Hepatocyte (in vitro differentiated cells): ENCODE data around the gene BID. TPM values are rescaled to one million over a fixed set of nuclear protein-coding genes. Genes with fewer than 3 reads are reported as not detected.

Experiments
- DNase-seq: peaks from one replicate; pipeline ENCODE4 v3.0.0-alpha.2; 2016; ENCODE audit warnings: low spot score
- H2AFZ ChIP-seq: fragments of 200-600 bp; sonication (generic); 2 replicates; pipeline ENCODE4 v1.6.0; 2016; ENCODE audit warnings: antibody characterized with exemption, mild to moderate bottlenecking
- H3K27ac ChIP-seq: fragments of 200-600 bp; sonication (generic); 2 replicates; pipeline ENCODE4 v1.5.1; 2016; ENCODE audit warnings: mild to moderate bottlenecking
- H3K27me3 ChIP-seq: fragments of 200-600 bp; sonication (generic); 2 replicates; pipeline ENCODE4 v1.6.1; 2016
- H3K36me3 ChIP-seq: fragments of 200-600 bp; sonication (generic); replicated peaks from 2 replicates; pipeline ENCODE4 v1.5.1; 2016; ENCODE audit warnings: low read depth; ENCODE audit not compliant: insufficient read depth
- H3K4me1 ChIP-seq: fragments of 200-600 bp; sonication (generic); 2 replicates; pipeline ENCODE4 v1.5.1; 2016; ENCODE audit warnings: mild to moderate bottlenecking, moderate library complexity; ENCODE audit not compliant: insufficient read depth
- H3K4me2 ChIP-seq: fragments of 200-600 bp; sonication (generic); 2 replicates; pipeline ENCODE4 v1.6.0; 2016
- H3K4me3 ChIP-seq: fragments of 200-600 bp; sonication (generic); 2 replicates; pipeline ENCODE4 v1.5.1; 2016; ENCODE audit warnings: mild to moderate bottlenecking
- H3K79me2 ChIP-seq: fragments of 200-600 bp; sonication (generic); 2 replicates; pipeline ENCODE4 v1.6.0; 2017; ENCODE audit warnings: mild to moderate bottlenecking
- H3K9me2 ChIP-seq: fragments of 200-600 bp; sonication (generic); replicated peaks from 2 replicates; pipeline ENCODE4 v1.6.0; 2017; ENCODE audit warnings: mild to moderate bottlenecking; ENCODE audit not compliant: insufficient read depth
- H3K9me3 ChIP-seq: fragments of 200-600 bp; sonication (generic); 2 replicates; pipeline ENCODE4 v1.5.1; 2016; ENCODE audit warnings: low read depth, mild to moderate bottlenecking
- H4K20me1 ChIP-seq: fragments of 200-600 bp; sonication (generic); 2 replicates; pipeline ENCODE4 v1.6.0; 2016; ENCODE audit warnings: mild to moderate bottlenecking; ENCODE audit not compliant: insufficient read depth, poor library complexity, severe bottlenecking
- CTCF ChIP-seq: fragments of 200-600 bp; sonication (generic); IDR thresholded peaks from 2 replicates; pipeline ENCODE4 v1.5.1; 2016; ENCODE audit warnings: antibody characterized with exemption, mild to moderate bottlenecking; ENCODE audit not compliant: poor library complexity
- EZH2 ChIP-seq: fragments of 200-600 bp; sonication (generic); IDR thresholded peaks from 2 replicates; pipeline ENCODE4 v1.6.1; 2016; ENCODE audit warnings: antibody characterized with exemption, mild to moderate bottlenecking, borderline replicate concordance
- EZH2phosphoT487 ChIP-seq: fragments of 200-600 bp; sonication (generic); IDR thresholded peaks from one replicate; pipeline ENCODE4 v1.6.1; 2018; ENCODE audit warnings: antibody characterized with exemption, mild to moderate bottlenecking, low read depth, moderate library complexity; ENCODE audit not compliant: unreplicated experiment, severe bottlenecking
- WGBS: methylation state at CpG from one replicate; pipeline ENCODE4 v1.1.6; 2016; ENCODE audit warnings: low lambda C conversion rate; ENCODE audit errors: missing lambda C conversion rate; 5-methylcytosine and 5-hydroxymethylcytosine counted together
- polyA plus RNA-seq: library from polyadenylated mRNA; unstranded; fragments of >200 nt; fragmentation: Nextera tagmentation; extraction: Ambion mirVana; gene quantifications from 2 replicates; pipeline ENCODE4 v1.2.1, GENCODE V29; 2016
- total RNA-seq: library from RNA; depleted of rRNA; stranded (reverse); fragments of >200 nt; gene quantifications from 2 replicates; pipeline ENCODE4 v1.2.3, GENCODE V29; 2014

Gene BID
- total and polyA plus RNA-seq, 2 experiments from 2014 or later, result 34.5 to 55.5 TPM

- H3K4me1 ChIP-seq, result peaks cover 1% of the 10 kb centered on the region
- H3K36me3 ChIP-seq, result no peaks in the 10 kb centered on the region
- H3K9me3 ChIP-seq, result no peaks in the 10 kb centered on the region
- no peak overlapping the region for H3K4me3 ChIP-seq
- no peak overlapping the region for H3K4me2 ChIP-seq
- TF ChIP-seq CTCF (no peak), EZH2phosphoT487 (no peak), EZH2 (no peak)
- no peak for DNase-seq
- H3K9me2 ChIP-seq, result no peaks in the 10 kb centered on the region
- H2AFZ ChIP-seq, result no peak overlapping the region
- H3K79me2 ChIP-seq, result peaks cover 2% of the 10 kb centered on the region
- no peaks in the 10 kb centered on the region for H3K27me3 ChIP-seq
- WGBS, result 99% methylated on average over 23 of the region's 23 CpGs
- no peak overlapping the region for H3K27ac ChIP-seq
- no peaks in the 10 kb centered on the region for H4K20me1 ChIP-seq
These were observed 4.2 kb upstream of the BID start for GRCh38 chr22:17778412-17778976.

GRCh38 chr22:17777717-17778044, 3.4 kb upstream of the BID start:
- no peaks in the 10 kb centered on the region for H3K36me3 ChIP-seq
- peaks cover 9% of the 10 kb centered on the region for H3K4me1 ChIP-seq
- H3K27ac ChIP-seq, result no peak overlapping the region
- TF ChIP-seq CTCF (no peak), EZH2phosphoT487 (no peak), EZH2 (no peak)
- H2AFZ ChIP-seq, result no peak overlapping the region
- H4K20me1 ChIP-seq, result no peaks in the 10 kb centered on the region
- no peak for DNase-seq
- no peak overlapping the region for H3K4me2 ChIP-seq
- 94% methylated on average over 6 of the region's 6 CpGs for WGBS
- H3K27me3 ChIP-seq, result no peaks in the 10 kb centered on the region
- H3K4me3 ChIP-seq, result no peak overlapping the region
- peaks cover 10% of the 10 kb centered on the region for H3K79me2 ChIP-seq
- H3K9me3 ChIP-seq, result no peaks in the 10 kb centered on the region
- H3K9me2 ChIP-seq, result no peaks in the 10 kb centered on the region

GRCh38 chr22:17777005-17777716, 2.9 kb upstream of the BID start:
- no peaks in the 10 kb centered on the region for H3K27me3 ChIP-seq
- H3K4me2 ChIP-seq, result no peak overlapping the region
- no peak for DNase-seq
- H3K9me2 ChIP-seq, result no peaks in the 10 kb centered on the region
- peaks cover 15% of the 10 kb centered on the region for H3K79me2 ChIP-seq
- no peak overlapping the region for H3K27ac ChIP-seq
- H2AFZ ChIP-seq, result no peak overlapping the region
- TF ChIP-seq CTCF (no peak), EZH2 (no peak), EZH2phosphoT487 (no peak)
- H3K4me3 ChIP-seq, result no peak overlapping the region
- no peaks in the 10 kb centered on the region for H4K20me1 ChIP-seq
- no peaks in the 10 kb centered on the region for H3K36me3 ChIP-seq
- 92% methylated on average over 25 of the region's 27 CpGs for WGBS
- H3K9me3 ChIP-seq, result no peaks in the 10 kb centered on the region
- peaks cover 11% of the 10 kb centered on the region for H3K4me1 ChIP-seq
